Right atrium auricular region (tissue), 2 donors: ENCODE measurements around the gene IFITM2. TPM values are rescaled to one million over a fixed set of nuclear protein-coding genes. Genes with fewer than 3 reads are reported as not detected.
A peak's percentile ranks its signal among the peaks of the same experiment; 100 is the strongest.

ENCODE experiments used
- DNase-seq: peaks from one replicate; pipeline ENCODE4 v3.0.0-alpha.2; 2019; ENCODE audit warnings: low spot score
- H3K27ac ChIP-seq, 2 donors: fragments of 200-600 bp; sonication (generic); 1 replicate in 1 of 2; 2 replicates in 1 of 2; pipeline ENCODE4 v1.5.1; 2016 to 2019
- H3K27me3 ChIP-seq, 2 donors: fragments of 200-600 bp; sonication (generic); one replicate each; pipeline versions ENCODE4 v1.5.1 to v1.6.0; 2017 to 2019
- H3K36me3 ChIP-seq: fragments of 200-600 bp; sonication (generic); one replicate; pipeline ENCODE4 v1.5.1; 2016
- H3K4me1 ChIP-seq, 2 donors: fragments of 200-600 bp; sonication (generic); one replicate each; pipeline versions ENCODE4 v1.5.1 to v1.6.0; 2017 to 2019
- H3K4me3 ChIP-seq, 2 donors: fragments of 200-600 bp; sonication (generic); 1 replicate in 1 of 2; 2 replicates in 1 of 2; pipeline ENCODE4 v1.5.1; 2017 to 2019; ENCODE audit warnings: mild to moderate bottlenecking in 1 of 2, moderate library complexity in 1 of 2
- H3K9me3 ChIP-seq, 2 donors: fragments of 200-600 bp; sonication (generic); one replicate each; pipeline ENCODE4 v1.5.1; 2019
- CTCF ChIP-seq, 2 donors: fragments of 200-600 bp; sonication (generic); IDR thresholded peaks; one replicate each; pipeline ENCODE4 v1.5.1; 2019; ENCODE audit warnings: antibody characterized with exemption in 2 of 2
- total RNA-seq, 2 donors: library from RNA; depleted of rRNA; stranded (reverse); fragments of >200 nt; gene quantifications; one replicate each; pipeline ENCODE4 v1.1.0, GENCODE V29; 2016

The IFITM2 gene
- total RNA-seq, 2 donors from 2014 or later, result 120 to 296 TPM

- Histone ChIP-seq H3K9me3 (no peaks in the 10 kb centered on the region), H3K4me3 (peak overlapping the region in 1 of 2 donors; percentile 33), H3K27me3 (peaks cover 24 to 44% of the 10 kb centered on the region in 2 donors), H3K27ac (no peak overlapping the region), H3K36me3 (no peaks in the 10 kb centered on the region), H3K4me1 (peaks cover 0 to 20% of the 10 kb centered on the region in 2 donors)
- no peak for DNase-seq
- TF ChIP-seq CTCF (IDR thresholded peaks at IDR 0.05), result no peak
Observed at GRCh38 chr11:280706-281485, 26.7 kb upstream of the IFITM2 start.

GRCh38 chr11:281486-282161, 26.0 kb upstream of the IFITM2 start:
- H3K9me3 ChIP-seq, result no peaks in the 10 kb centered on the region
- no peak overlapping the region for H3K27ac ChIP-seq
- no peak for TF ChIP-seq CTCF (IDR thresholded peaks at IDR 0.05)
- DNase-seq, result no peak
- no peak overlapping the region for H3K4me3 ChIP-seq
- no peaks in the 10 kb centered on the region for H3K36me3 ChIP-seq
- H3K27me3 ChIP-seq, result peaks cover 24 to 44% of the 10 kb centered on the region in 2 donors
- peaks cover 0 to 20% of the 10 kb centered on the region in 2 donors for H3K4me1 ChIP-seq

- no peak overlapping the region for H3K4me3 ChIP-seq
- DNase-seq, result no peak
- H3K27me3 ChIP-seq, result peaks cover 24 to 44% of the 10 kb centered on the region in 2 donors
- peaks cover 0 to 20% of the 10 kb centered on the region in 2 donors for H3K4me1 ChIP-seq
- H3K9me3 ChIP-seq, result no peaks in the 10 kb centered on the region
- no peak overlapping the region for H3K27ac ChIP-seq
- H3K36me3 ChIP-seq, result no peaks in the 10 kb centered on the region
- no peak for TF ChIP-seq CTCF (IDR thresholded peaks at IDR 0.05)
Observed at GRCh38 chr11:282171-282570, 25.4 kb upstream of the IFITM2 start.

- Histone ChIP-seq H3K27me3 (peaks cover 24 to 44% of the 10 kb centered on the region in 2 donors), H3K4me1 (peaks cover 0 to 21% of the 10 kb centered on the region in 2 donors), H3K9me3 (no peaks in the 10 kb centered on the region), H3K36me3 (no peaks in the 10 kb centered on the region), H3K4me3 (no peak overlapping the region), H3K27ac (no peak overlapping the region)
- DNase-seq, result no peak
- TF ChIP-seq CTCF (IDR thresholded peaks at IDR 0.05), result no peak
Observed at GRCh38 chr11:282630-283360, 24.8 kb upstream of the IFITM2 start.

GRCh38 chr11:283405-284104, 24.1 kb upstream of the IFITM2 start:
- no peak for TF ChIP-seq CTCF (IDR thresholded peaks at IDR 0.05)
- H3K4me1 ChIP-seq, result peaks cover 0 to 29% of the 10 kb centered on the region in 2 donors
- no peak for DNase-seq
- no peaks in the 10 kb centered on the region for H3K9me3 ChIP-seq
- H3K4me3 ChIP-seq, result no peak overlapping the region
- H3K27ac ChIP-seq, result no peak overlapping the region
- no peaks in the 10 kb centered on the region for H3K36me3 ChIP-seq
- H3K27me3 ChIP-seq, result peaks cover 24 to 41% of the 10 kb centered on the region in 2 donors
